ENCODE results near the gene CASQ2. TPM values are rescaled to one million over a fixed set of nuclear protein-coding genes. Genes with fewer than 3 reads are reported as not detected.

CASQ2 gene
- 0.92 TPM for total RNA-seq

- no peak for ATAC-seq
Observed at GRCh38 chr1:115768549-115768948, at the start of gene CASQ2. Gene CASQ2 (minus strand): TSS chr1:115768714. CDS start chr1:115768541, 173 bp downstream.

GRCh38 chr1:115815694-115816093 lies 47.2 kb upstream of the CASQ2 start:
- ATAC-seq = no peak

GRCh38 chr1:115814685-115815398 lies 46.3 kb upstream of the CASQ2 start:
- ATAC-seq = peak; percentile 56

DNA sequence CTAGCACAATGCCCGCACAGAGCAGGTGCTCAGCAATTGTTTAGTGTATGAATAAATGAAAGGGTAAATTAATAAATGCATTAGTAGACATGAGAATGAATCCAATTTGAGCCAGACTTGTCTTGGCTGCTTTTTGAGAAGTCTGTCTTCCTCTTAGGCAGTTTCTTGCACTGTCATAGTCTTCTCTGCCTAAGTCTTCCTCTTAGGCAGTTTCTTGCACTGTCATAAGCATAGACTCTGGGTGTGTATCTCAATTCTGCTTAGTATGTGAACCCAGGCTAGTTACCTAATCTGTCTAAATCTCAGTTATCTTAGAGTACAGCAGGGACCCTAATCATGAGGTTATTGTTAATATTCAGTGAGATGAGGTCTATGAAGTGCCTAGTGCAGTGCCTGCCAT lies 45.2 kb upstream of the CASQ2 start:
- peak; percentile 69 for ATAC-seq

- peak; percentile 68 for ATAC-seq
Observed at GRCh38 chr1:115811140-115811828, 42.8 kb upstream of the CASQ2 start.

DNA sequence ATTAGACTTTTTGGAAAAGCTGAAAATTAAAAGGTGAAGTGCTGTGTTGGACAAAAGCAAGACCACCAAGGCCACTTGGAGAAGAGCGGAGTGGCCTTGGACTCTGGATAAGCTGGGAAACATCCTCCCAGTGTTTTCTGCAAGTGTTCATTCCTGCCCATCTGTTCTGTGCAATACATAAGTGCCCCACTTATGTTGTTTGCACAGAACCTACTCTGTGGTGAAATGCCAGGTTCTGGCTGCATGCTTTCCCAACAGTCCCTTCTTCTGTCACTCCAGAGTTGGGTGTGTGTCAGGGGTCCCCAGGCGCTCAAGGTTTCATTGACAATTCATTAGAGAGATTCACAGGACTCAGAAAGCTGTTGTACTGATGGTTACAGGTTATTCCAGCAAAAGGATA lies 42.1 kb upstream of the CASQ2 start:
- ATAC-seq = no peak

DNA sequence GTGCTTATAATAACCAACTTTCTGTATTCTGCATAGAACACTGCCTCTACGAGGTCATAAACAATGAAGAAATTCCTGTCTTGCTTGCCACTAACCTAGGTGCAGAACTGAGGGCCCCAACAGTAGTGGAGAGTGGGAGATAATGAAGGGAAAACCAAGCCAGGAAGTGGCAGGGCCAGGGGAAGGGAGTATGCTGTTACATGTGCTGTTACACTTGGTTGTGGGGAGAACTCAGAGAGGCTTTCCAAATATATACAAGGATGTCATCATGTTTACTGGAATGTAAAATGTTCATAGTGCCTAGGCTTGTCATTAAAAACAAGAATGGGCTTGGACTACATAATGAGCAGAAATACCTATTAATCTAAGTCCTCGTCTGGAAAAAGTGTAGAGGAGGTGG lies 41.3 kb upstream of the CASQ2 start:
- no peak for ATAC-seq

- ATAC-seq = no peak
Observed at GRCh38 chr1:115809076-115809475, 40.6 kb upstream of the CASQ2 start.

- peak; percentile 73 for ATAC-seq
Observed at GRCh38 chr1:115807723-115808122, 39.2 kb upstream of the CASQ2 start.

- no peak for ATAC-seq
Observed at GRCh38 chr1:115805597-115805996, 37.1 kb upstream of the CASQ2 start.

DNA sequence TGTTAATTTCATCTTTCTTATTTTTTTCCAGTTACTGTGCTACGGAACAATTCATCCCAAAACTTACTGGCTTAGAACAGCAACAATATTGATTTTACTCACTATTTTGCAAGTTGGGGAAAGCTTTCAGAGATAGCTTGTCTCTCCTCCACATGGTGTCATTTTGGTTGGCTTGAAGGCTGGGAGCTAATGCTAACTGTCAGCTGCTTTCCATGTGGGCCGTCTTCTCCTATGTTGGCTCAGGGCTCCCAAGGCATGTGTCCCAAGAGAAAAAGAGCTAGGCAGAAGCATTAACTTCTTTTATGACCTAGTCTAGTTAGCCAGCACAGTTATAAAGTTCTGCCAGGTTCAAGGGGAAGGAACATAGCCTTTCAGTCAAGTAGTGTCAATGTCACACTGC lies 33.9 kb upstream of the CASQ2 start:
- no peak for ATAC-seq

GRCh38 chr1:115797486-115797885 lies 29.0 kb upstream of the CASQ2 start:
- no peak for ATAC-seq

- ATAC-seq = no peak
Observed at GRCh38 chr1:115796897-115797296, 28.4 kb upstream of the CASQ2 start.

DNA sequence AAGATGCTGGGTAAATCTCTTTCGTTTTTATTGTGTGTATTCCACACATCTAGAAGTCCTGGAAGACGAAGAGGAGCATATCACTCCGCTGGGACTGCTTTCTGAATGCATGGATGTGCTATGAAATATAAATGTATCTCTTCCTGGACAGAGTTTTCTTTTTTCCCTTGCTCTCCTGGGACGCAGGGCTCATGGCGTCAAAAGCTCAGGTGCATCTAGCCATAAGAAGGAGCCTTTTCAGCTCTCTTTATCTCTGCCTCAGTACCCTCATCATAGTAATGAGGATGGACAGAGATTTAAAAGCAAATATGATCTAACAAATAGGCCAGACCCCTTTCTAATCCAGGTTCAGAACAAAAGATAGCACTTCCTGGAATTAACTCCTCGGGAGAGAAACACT lies 27.5 kb upstream of the CASQ2 start:
- no peak for ATAC-seq

- no peak for ATAC-seq
Observed at GRCh38 chr1:115794976-115795639, 26.6 kb upstream of the CASQ2 start.

- ATAC-seq = no peak
Observed at GRCh38 chr1:115793162-115793561, 24.6 kb upstream of the CASQ2 start.

GRCh38 chr1:115791816-115792215 lies 23.3 kb upstream of the CASQ2 start:
- peak; percentile 74 for ATAC-seq

- no peak for ATAC-seq
Observed at GRCh38 chr1:115790846-115791245, 22.3 kb upstream of the CASQ2 start.

DNA sequence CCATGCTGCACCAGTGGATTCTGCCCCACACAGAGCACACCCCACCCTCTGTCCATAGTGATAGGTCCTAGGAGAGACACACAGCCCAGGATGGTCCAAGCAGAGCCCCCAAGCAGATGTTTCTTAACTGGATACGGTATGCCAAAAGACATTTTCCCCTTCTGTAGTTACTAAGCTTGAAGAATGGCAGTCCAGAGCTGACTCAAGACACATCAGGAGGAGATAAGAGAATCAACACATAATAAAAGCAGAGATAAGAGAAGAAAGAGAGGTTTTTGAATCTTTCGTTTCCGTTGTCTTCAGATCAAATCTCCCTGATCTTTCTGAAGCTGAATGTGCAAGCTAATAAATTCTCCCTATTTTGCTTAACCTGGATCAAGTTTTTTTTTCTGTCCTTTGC lies 21.8 kb upstream of the CASQ2 start:
- ATAC-seq = no peak

- peak; percentile 24 for ATAC-seq
Observed at GRCh38 chr1:115783311-115783710, 14.8 kb upstream of the CASQ2 start.

GRCh38 chr1:115782571-115783281 lies 14.2 kb upstream of the CASQ2 start:
- ATAC-seq = peak; percentile 97

- no peak for ATAC-seq
Observed at GRCh38 chr1:115781851-115782250, 13.3 kb upstream of the CASQ2 start.

GRCh38 chr1:115781343-115781742 lies 12.8 kb upstream of the CASQ2 start:
- peak; percentile 75 for ATAC-seq

Measured in esophagus mucosa (tissue), 1 donor.